IgD-negative memory B cell (primary cell): ENCODE results near the gene ZNF469. TPM values are rescaled to one million over a fixed set of nuclear protein-coding genes. Genes with fewer than 3 reads are reported as not detected.

Source experiments
- H3K27ac Mint-ChIP-seq, 3 donors: one replicate each; pipeline ENCODE4 v1.8.0; 2020 to 2022; ENCODE audit warnings: mild to moderate bottlenecking in 3 of 3, mixed read lengths in 3 of 3, moderate library complexity in 1 of 3
- H3K27me3 Mint-ChIP-seq: one replicate; pipeline ENCODE4 v1.8.0; 2021; ENCODE audit warnings: mixed read lengths
- H3K36me3 Mint-ChIP-seq: one replicate; pipeline ENCODE4 v1.8.0; 2020; ENCODE audit warnings: mild to moderate bottlenecking, mixed read lengths
- H3K4me1 Mint-ChIP-seq, 3 donors: one replicate each; pipeline ENCODE4 v1.8.0; 2020 to 2022; ENCODE audit warnings: mixed read lengths in 3 of 3, mild to moderate bottlenecking in 1 of 3
- H3K4me3 Mint-ChIP-seq, 4 donors: one replicate each; pipeline ENCODE4 v1.8.0; 2020 to 2022; ENCODE audit warnings: mild to moderate bottlenecking in 4 of 4, mixed read lengths in 4 of 4, moderate library complexity in 3 of 4
- H3K9me3 Mint-ChIP-seq, 3 donors: one replicate each; pipeline ENCODE4 v1.8.0; 2020 to 2021; ENCODE audit warnings: mixed read lengths in 3 of 3, mild to moderate bottlenecking in 1 of 3
- polyA plus RNA-seq: library from polyadenylated mRNA; unstranded; fragments of 300-500 nt; fragmentation: Illumina TruSeq; gene quantifications from one replicate; pipeline ENCODE4 v1.2.3, GENCODE V29; 2021

ZNF469 gene
- polyA plus RNA-seq, 1 donor from 2014 or later = 0.26 TPM

DNA sequence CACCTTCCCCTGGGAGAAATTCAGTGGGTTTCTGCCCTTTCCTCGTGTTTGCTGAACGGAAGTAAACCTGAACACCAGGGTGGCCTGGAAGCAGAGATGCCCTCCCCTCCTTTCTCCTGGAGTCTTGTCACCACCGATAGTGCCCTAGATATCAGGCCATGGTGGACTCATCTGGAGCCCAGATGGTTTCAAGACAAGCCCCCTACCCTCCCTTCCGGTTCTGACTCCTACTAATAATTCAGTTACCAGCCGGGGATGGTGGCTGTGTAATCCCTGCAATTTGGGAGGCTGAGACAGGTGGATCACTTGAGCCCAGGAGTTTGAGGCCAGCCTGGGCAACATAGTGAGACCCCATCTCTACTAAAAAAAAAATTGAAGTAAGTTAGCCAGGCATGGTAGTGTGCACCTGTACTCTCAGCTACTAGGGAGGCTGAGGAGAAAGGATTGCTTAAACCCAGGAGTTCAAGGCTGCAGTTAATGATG, 2.4 kb downstream of the ZNF469 start:
- peaks cover 0 to 11% (median 3%) of the 10 kb centered on the region in 3 donors for H3K4me1 Mint-ChIP-seq
- H3K27ac Mint-ChIP-seq = no peak overlapping the region
- no peaks in the 10 kb centered on the region for H3K9me3 Mint-ChIP-seq
- H3K4me3 Mint-ChIP-seq = no peak overlapping the region
- H3K36me3 Mint-ChIP-seq = no peaks in the 10 kb centered on the region
- peaks cover 38% of the 10 kb centered on the region for H3K27me3 Mint-ChIP-seq

DNA sequence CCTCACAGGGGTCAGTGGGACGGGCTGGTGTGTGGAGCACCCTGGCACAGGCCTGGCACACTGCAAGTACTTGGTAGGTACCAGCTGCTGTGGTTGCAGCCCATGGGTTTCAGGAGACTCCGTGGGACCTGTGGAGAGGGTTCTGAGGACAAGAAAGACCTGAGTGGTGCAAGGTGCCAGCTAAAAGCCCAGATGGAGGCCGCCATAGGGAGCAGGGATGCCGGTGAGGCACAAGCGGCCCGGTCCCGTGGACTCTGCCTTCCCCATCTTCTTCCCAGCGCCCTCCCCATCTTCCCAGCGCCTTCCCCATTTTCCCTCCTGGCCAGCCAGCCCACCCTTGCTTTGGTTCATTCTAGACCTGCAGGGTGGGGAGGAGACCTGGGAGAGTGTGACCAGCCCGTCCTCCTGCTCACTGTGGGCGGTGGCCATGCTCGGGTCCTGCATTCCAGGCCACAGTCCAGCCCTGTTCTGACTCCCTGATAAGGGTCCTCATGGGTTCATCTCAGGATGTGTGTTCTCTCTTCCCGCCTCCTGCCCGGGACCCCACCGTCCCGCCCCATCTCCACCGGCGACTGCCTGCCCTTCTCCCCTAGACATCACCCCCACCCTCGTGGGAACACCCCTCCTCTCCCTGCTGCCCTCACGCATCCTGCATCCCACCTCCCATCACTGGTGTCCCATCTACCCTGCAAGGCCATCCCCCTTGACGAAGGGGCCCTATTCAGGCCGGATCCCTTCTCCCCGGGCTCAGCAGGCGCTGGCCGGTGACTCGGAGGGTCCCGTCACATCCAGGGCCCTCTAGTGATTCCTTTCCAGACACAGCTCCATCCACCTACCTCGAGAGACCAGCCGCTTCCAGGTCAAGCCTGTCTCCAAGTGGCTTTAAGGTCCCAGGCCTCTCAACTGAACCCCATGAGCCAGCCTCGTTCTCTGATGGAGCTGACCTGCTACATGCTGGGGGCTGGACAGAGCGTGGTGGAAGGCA, 3.4 kb downstream of the ZNF469 start:
- Mint-ChIP-seq H3K4me1 (peaks cover 0 to 11% (median 3%) of the 10 kb centered on the region in 3 donors), H3K4me3 (no peak overlapping the region), H3K27ac (no peak overlapping the region), H3K36me3 (no peaks in the 10 kb centered on the region), H3K27me3 (peaks cover 39% of the 10 kb centered on the region), H3K9me3 (no peaks in the 10 kb centered on the region)

DNA sequence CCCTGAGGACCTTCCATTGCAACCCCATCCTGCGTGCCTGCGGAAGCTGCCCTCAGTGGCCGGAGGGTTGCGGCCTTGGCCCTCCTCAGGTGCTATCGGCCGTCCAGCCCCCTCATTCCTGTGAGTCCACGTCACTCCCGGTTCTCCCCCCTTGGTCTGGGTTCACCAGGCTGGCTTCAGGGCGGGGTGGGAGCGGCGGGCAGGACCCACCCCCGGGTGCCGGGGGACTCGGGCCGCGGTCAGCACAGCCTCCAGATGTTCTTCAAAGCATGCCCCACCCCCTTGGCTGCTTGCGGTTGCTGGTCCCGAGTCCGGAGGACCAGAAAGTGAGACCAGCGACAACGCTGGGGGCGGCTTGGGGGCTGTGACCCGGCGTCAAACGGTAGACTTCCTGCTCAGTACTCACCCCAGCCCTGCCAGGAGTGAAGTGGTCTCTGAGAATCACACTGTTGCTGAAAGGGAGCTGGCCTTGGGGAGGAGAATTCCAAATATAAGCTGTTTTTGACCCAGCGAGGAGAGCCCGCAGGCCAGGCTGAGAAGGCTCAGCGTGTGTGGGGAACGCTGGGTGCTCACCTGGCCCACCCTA, 4.5 kb downstream of the ZNF469 start:
- Mint-ChIP-seq H3K9me3 (no peaks in the 10 kb centered on the region), H3K27ac (no peak overlapping the region), H3K27me3 (peaks cover 42% of the 10 kb centered on the region), H3K36me3 (no peaks in the 10 kb centered on the region), H3K4me3 (no peak overlapping the region), H3K4me1 (peaks cover 0 to 11% (median 3%) of the 10 kb centered on the region in 3 donors)

DNA sequence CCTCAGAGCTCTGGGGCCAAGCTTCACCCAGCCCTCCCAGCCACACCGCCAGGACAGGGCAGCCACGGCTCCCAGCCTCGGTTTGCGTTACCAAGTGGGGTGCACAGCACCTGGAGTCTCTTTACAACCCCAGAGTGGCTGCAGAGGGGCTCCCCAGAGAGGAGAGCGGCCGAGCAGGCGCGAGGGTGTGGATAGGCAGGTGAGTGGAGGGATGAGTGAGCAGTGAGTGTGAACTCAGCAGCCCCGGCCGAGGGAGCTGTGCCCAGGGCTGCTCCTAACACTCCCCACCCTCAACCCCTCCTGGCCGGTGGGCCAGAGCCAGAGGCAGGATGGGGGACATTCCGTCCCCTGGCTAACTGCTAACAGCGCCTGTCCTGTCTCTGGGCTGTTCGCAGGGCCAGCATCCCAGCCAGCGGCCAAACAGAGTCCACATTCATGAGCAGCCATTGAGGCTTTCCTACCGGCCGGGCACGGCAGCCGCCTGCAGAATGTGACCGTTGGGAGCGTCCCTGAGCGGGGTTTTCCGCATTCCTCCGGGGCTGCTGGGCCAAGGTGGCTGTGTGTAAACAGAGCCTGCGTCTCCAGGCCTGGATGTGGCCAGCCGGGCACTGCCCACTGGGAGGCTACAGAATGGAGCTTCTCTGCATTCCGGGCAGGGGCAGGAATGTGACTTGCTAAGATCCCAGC, 5.3 kb downstream of the ZNF469 start:
- Mint-ChIP-seq H3K9me3 (no peaks in the 10 kb centered on the region), H3K4me3 (no peak overlapping the region), H3K4me1 (peaks cover 0 to 8% (median 0%) of the 10 kb centered on the region in 3 donors), H3K27ac (no peak overlapping the region), H3K27me3 (peaks cover 45% of the 10 kb centered on the region), H3K36me3 (no peaks in the 10 kb centered on the region)

DNA sequence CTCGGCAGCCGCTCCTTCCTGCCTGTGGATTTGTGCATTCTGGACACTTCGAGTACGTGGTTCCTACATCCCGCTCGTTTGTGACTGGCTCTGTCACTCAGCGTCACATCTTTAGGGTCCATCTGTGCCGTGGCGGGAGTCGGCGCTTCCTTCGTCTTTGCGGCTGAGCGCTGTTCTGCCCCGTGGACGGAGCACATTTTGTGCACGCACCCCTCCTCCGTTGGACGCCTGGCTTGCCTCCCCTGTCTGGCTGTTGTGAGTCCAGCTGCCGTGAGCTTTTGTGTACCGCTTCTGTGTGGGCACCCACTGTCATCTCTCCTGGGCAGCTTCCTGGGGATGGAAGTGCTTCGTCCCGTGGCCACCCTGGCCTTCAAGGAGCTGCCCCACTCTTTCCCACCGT, 6.4 kb downstream of the ZNF469 start:
- Mint-ChIP-seq H3K27ac (no peak overlapping the region), H3K36me3 (no peaks in the 10 kb centered on the region), H3K27me3 (peaks cover 42% of the 10 kb centered on the region), H3K4me1 (peaks cover 0 to 5% (median 0%) of the 10 kb centered on the region in 3 donors), H3K4me3 (no peak overlapping the region), H3K9me3 (no peaks in the 10 kb centered on the region)

DNA sequence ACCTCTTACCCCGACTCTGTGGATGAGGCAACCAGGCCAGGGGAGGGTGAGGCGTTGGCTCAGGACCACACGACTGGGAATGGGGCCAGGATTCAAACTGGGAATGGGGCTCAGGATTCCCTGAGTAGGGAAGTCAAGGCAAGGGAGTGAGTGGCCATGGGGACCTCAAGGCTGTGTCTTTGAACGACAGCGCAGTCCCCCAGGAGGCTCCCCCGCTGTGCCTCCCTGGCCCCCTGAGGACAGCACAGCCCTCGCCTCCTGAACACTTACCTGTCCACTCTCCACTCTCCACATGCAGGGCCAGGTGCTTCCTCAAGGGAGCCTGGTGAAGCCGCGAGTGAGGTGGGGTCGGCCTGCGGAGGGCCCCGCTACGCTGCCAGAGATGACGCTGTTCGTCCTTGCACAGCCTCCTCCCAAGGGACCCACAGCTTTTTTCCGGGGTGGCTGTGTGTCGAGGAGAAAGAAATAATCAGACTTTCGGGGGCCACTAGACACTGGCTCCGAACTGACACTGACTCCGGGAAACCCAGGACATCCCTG, 6.9 kb downstream of the ZNF469 start:
- Mint-ChIP-seq H3K27ac (no peak overlapping the region), H3K4me3 (no peak overlapping the region), H3K27me3 (peaks cover 37% of the 10 kb centered on the region), H3K36me3 (no peaks in the 10 kb centered on the region), H3K9me3 (no peaks in the 10 kb centered on the region), H3K4me1 (peaks cover 0 to under 1% (median 0%) of the 10 kb centered on the region in 3 donors)

DNA sequence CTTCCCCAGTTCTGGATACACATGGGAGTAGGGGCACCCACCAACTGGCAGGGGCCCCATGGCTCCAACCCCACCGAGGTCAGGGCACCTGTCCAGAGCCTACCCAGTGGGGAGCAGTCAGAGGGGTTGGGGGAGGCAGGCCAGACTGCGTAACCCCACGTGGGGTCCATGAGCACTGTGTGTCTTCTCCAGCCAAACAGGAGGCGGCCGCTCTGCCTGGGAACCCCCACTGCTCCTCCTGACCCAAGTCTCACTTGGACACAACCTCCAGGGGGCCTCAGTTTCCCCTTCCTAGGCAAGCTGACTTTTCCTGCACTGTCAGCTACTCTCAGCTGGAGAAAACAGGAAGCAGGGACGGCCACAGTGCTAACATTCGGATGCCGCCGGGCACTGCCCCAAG, 7.5 kb downstream of the ZNF469 start:
- no peaks in the 10 kb centered on the region for H3K36me3 Mint-ChIP-seq
- no peak overlapping the region for H3K4me3 Mint-ChIP-seq
- no peak overlapping the region for H3K27ac Mint-ChIP-seq
- no peaks in the 10 kb centered on the region for H3K9me3 Mint-ChIP-seq
- H3K4me1 Mint-ChIP-seq = no peaks in the 10 kb centered on the region
- H3K27me3 Mint-ChIP-seq = peaks cover 31% of the 10 kb centered on the region

DNA sequence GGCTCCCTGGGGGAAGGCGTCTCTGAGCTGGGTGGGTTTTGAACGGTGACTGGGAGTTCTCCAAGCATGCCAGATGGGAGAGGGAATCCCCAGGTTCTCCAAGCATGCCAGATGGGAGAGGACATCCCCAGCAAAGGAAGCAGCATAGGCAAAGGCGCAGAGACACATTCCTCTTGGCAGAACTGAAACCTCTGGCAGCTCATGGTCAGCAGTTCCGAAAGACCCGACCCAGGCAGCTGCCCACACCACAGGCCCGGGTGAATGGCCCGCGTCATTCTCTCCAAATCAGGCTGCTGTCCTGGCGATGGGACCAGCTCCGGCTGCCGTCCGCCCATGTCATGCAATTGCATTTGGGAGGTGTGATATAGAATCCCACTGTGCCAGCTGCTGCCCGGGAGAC, 8.0 kb downstream of the ZNF469 start:
- no peaks in the 10 kb centered on the region for H3K9me3 Mint-ChIP-seq
- H3K27ac Mint-ChIP-seq = peak overlapping the region in 1 of 3 donors; percentile 87
- H3K36me3 Mint-ChIP-seq = no peaks in the 10 kb centered on the region
- H3K4me3 Mint-ChIP-seq = no peak overlapping the region
- H3K4me1 Mint-ChIP-seq = no peaks in the 10 kb centered on the region
- peaks cover 27% of the 10 kb centered on the region for H3K27me3 Mint-ChIP-seq

DNA sequence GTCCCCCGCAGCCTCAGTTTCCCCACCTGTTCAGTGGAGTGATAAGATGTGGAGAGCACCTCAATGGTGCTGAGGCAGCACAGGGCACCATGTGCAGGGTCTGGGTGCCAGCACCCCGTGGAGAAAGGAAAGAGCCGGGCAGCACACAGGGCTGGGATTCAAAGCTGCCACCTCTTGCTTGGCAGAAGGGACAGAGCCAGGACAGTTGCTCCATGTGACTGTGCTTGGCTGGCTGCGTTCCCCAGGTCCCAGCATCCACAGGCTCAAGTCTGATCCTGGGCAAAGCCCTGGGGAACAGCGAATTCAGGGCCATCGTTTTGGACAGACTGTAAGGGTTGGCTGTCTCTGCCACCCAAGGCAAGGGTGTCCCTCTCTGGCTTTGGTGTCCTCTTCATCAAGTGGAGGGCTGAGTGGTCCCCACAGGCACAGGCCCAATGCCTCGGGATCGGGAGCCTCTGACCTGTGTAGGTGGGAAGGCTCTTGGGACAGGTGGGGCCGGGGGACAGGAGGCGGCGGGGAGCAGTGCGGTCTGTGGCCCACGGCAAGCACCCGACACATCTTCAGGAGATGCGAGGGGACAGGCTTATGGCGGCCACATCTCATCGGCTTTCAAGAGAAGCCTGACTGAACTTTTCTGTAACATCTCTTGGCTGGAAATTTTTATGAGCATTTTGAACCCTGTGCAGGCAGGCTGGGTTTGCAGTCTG, 8.5 kb downstream of the ZNF469 start:
- H3K4me3 Mint-ChIP-seq = no peak overlapping the region
- peaks cover 27% of the 10 kb centered on the region for H3K27me3 Mint-ChIP-seq
- no peaks in the 10 kb centered on the region for H3K9me3 Mint-ChIP-seq
- no peaks in the 10 kb centered on the region for H3K36me3 Mint-ChIP-seq
- peak overlapping the region in 1 of 3 donors; percentile 87 for H3K27ac Mint-ChIP-seq
- H3K4me1 Mint-ChIP-seq = no peaks in the 10 kb centered on the region

DNA sequence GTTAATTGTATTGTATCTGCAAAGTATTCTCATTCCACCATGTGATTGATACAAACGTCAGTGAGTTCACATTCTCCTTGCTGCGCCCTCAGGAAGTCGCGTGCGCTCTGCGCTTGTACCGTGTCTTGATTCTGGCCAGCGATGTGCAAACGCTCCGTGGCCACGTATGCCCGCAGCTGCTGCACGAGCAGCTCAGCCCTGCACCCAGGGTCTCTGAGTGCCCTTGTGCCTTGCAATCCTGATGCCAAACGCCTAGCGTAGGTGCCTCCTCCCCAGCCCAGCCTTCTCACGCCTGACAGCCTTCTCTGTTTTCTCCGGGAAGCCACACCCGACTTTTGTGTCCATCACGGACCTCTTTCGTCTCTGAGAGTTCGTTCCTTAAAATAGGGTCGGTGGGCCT, 9.4 kb downstream of the ZNF469 start:
- no peak overlapping the region for H3K4me3 Mint-ChIP-seq
- H3K27ac Mint-ChIP-seq = no peak overlapping the region
- H3K36me3 Mint-ChIP-seq = no peaks in the 10 kb centered on the region
- no peaks in the 10 kb centered on the region for H3K9me3 Mint-ChIP-seq
- peaks cover 20% of the 10 kb centered on the region for H3K27me3 Mint-ChIP-seq
- H3K4me1 Mint-ChIP-seq = no peaks in the 10 kb centered on the region

DNA sequence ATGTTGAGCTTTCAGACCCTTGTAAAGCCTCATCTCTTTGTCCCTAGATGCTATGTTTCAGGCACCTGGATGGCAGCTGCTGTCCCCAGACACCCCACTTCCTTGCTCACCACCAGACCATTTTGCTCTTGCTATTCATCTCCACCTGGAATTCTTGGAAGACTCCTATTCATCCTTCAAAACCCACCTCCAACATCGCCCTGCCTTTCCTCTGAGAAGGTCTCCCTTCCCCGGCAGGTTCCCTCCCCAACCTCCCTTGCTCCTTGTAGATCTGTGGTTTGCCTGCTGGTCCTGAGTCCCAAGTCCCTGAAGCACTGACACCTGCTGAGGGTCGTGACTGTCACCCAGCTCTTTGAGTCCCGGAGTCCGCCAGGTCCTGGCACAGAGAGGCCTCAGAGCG, 9.9 kb downstream of the ZNF469 start:
- Mint-ChIP-seq H3K9me3 (peaks cover 0 to 4% (median 0%) of the 10 kb centered on the region in 3 donors), H3K27me3 (peaks cover 20% of the 10 kb centered on the region), H3K4me1 (no peaks in the 10 kb centered on the region), H3K27ac (no peak overlapping the region), H3K4me3 (no peak overlapping the region), H3K36me3 (no peaks in the 10 kb centered on the region)

DNA sequence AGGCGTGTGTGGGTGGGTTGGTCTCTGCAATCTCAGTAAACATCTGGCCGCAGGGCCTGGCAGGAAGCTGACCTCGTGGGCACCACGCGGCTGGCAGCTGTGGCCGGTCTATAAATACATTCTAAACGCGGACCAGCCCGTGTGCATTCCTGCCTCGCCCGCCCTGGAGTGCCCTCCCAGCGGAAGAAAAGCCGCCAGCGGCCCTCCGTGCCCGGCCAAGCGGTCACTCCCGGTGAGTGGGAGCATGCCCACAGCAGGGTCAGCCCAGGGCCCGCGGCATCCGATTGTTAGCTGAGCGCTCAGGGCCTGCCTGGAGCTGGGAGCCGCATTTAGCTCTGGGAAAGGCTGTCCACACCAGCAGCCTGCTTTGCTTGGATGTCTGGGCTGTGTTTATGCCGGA, 10.3 kb downstream of the ZNF469 start:
- H3K9me3 Mint-ChIP-seq = peaks cover 0 to 4% (median 0%) of the 10 kb centered on the region in 3 donors
- H3K27me3 Mint-ChIP-seq = peaks cover 18% of the 10 kb centered on the region
- no peaks in the 10 kb centered on the region for H3K36me3 Mint-ChIP-seq
- no peaks in the 10 kb centered on the region for H3K4me1 Mint-ChIP-seq
- H3K27ac Mint-ChIP-seq = no peak overlapping the region
- no peak overlapping the region for H3K4me3 Mint-ChIP-seq

DNA sequence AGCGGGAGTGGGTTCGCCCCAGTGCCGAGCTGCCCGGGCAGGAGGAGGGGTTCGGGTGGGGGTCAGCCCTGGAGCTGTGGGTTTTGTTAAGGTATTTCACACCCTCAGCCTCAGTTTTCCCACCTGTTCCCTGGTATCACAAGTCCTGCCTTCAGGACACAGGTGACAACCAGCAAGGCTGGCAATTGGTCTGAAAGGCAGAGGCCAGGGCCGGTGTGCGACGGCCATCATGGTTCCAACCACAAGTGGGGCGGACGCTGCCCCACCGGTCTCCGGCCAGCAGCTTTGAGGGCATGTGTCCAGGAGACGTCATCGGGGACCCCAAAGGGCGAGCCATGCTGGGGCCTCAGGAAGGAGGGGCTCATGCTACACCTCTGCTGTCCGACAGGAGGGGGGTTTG, 10.8 kb downstream of the ZNF469 start:
- H3K9me3 Mint-ChIP-seq = peaks cover 0 to 4% (median 0%) of the 10 kb centered on the region in 3 donors
- H3K27me3 Mint-ChIP-seq = peaks cover 18% of the 10 kb centered on the region
- no peaks in the 10 kb centered on the region for H3K4me1 Mint-ChIP-seq
- no peaks in the 10 kb centered on the region for H3K36me3 Mint-ChIP-seq
- no peak overlapping the region for H3K4me3 Mint-ChIP-seq
- no peak overlapping the region for H3K27ac Mint-ChIP-seq

DNA sequence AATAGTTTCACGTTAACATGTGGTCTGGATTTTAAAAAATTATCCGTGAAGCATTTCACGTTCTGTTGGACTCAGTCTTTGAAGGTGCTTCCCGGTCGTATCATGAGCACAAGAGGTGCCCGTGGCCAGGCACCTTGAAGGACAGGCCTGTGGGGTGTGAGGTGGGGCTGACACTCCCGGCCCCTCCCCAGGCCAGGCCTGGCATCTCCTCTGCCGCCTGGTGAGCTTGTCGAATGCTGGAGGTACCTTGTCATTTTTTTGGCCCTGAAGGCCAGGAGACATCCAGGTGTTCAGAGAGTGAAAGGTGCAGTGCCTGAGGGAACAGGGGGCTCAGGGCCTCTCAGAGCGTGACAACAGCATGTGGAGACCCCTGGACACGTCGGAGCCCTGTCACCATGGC, 11.7 kb downstream of the ZNF469 start:
- H3K9me3 Mint-ChIP-seq = peaks cover 0 to 4% (median 0%) of the 10 kb centered on the region in 3 donors
- peaks cover 16% of the 10 kb centered on the region for H3K27me3 Mint-ChIP-seq
- H3K4me3 Mint-ChIP-seq = no peak overlapping the region
- no peak overlapping the region for H3K27ac Mint-ChIP-seq
- H3K4me1 Mint-ChIP-seq = no peaks in the 10 kb centered on the region
- H3K36me3 Mint-ChIP-seq = no peaks in the 10 kb centered on the region
